Hematopoietic multipotent progenitor cell treated with erythropoietin and hydrocortisone succinate and interleukin-3 and kit ligand, for 8 days (in vitro differentiated cells): Measurements from ENCODE around the gene KLK6.
A peak's percentile ranks its signal among the peaks of the same experiment; 100 is the strongest.

Experiments used
- DNase-seq: peaks from one replicate; pipeline ENCODE4 v3.0.0-alpha.2; 2015

The KLK6 gene

DNA sequence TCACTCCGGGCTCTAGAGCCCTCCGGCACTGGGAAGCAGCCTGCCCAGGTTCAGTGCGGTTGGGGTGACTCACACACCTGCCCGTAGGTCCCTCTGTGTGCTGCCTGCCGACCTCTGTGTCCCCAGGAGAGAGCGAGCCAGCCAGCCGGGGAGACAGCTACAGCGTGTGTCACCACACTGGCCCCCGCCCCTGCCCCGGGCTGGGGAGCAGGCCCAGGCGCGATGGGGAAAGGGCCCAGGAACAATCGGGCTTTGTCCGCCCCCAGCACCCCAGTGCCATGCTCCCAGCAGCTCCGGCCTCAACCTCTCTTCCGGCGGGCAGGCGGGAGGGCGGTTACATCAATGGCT is at the start of gene KLK6:
Gene KLK6, minus strand, starts transcription at position 179 of the 348 bp plus-strand sequence. CDS start 1,487 bp downstream, outside the sequence.
- no peak for DNase-seq

DNA sequence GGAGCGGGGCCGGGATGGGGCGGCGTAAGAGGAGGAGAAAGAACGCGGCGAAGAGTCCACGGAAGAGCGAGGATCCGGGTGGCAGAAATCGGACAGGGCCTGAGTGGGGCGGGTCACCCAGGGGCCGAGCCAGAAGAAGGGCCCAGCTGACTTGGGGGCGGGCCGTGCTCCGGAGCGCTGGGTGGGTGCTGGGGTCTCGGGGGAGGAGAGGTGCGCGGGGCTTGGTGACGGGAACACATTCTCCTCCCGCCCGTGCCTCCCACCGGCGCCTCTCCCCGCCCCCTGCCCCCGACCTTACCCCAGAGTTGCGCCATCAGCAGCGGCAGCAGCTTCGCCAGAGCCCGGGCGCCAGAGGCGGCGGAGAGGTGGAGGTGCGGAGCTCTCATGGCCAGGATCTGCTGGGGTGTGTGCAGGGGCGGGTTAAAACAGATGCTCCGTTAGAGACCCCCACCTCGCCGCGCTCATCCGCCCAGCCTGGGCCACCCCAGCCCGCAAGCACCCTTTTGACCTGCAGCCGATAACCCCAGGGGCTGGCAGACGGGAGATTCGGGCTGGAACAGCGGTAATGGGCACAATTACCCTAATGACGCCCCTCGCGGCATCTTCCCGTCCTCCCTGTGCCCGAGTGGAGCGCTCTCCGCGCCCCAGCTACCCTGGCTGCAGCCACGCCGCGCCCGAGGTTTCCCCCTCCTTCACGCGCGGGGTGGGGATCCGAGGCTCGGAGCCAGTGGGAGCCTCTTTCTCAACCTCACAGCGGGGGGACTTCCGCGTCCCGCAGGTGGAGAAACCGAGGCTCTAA is 49.6 kb upstream of the KLK6 start:
- DNase-seq = no peak

DNA sequence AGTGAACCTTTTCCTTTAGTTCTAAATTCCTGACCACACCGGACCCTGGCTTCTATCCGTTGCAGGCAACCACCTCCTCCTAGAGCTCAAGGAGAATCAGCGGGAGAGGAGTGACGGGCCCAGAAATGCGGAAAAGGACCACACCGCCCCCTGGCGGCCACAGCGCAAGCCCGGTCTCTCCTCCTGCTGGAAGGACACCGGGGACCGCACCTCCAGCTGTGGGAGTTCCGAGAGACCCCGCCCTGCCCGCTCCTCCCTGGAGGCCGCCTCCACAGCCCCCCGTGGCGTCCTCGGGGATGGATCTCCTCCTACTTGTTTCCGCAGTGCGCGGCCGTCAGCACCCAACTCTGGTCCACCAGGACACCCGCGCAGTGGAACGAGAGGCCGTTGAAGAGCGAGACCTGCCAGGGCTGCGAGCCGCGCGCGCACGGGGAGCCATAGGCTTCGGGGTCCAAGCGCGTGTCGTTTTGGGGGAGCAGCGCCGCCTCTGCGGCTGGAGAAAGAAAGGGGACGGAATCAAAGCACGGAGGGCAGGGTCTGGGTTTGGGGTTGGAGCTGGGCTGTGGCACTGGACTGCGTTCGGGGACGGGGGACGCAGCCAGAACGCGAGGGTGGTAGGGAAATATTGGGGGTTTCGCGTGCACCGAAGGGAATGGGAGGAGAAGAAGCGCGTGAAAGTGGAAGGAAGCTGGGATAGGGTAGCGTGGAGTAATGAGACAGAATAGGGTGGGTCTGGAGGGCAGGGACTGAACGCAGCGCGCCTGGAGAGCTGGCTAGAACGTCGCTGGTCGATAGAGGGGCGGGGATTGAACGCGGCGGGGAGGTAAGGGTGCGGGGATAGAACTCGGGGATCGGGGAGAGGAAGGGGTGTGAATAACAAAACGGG is 47.6 kb upstream of the KLK6 start:
- peak; percentile 62 for DNase-seq

DNA sequence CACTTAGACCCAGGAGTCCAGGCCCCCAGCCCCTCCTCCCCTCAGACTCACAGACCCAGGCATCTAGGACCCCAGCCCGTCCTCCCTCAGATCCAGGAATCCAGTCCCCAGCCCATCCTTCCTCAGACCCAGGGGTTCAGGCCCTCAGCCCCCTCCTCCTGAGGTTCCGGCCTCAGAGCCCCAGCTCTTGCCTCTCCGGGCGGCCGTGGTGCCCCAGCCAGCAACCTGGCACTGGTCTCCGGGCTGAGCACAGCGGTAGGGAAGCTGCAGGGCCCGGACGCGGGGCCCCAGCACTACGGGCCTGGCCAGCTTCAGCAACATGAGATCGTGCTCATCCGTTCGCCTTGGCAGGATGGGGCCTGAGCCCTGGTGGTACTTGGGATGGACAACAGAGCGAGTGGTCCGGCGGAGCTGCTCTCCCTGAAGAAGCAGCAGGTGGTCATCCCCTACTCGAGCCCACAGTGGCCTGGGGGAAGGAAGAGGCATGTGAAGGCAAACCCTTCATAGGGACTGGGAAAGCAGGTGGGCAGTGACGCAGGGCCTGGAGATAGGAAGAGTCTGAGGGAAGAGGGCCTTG is 46.4 kb upstream of the KLK6 start:
- no peak for DNase-seq

DNA sequence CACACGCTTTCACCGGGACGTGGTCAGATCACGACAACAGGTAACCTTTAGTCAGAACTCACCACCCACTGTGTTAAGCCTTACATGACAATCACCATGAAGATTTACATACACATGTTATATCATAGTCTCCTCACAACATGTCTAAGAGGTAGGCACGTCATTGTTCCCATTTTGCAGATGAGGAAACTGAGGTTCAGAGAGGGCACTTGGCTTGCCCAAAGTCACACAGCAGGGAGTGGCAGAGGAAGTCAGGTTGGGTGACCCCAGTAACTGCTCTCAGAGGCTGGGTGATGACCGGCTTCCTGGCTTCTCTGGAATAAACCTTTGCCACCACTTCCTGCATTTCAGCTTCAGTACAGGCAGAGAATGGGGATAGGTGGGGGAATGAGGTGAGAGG is 44.9 kb upstream of the KLK6 start:
- no peak for DNase-seq

DNA sequence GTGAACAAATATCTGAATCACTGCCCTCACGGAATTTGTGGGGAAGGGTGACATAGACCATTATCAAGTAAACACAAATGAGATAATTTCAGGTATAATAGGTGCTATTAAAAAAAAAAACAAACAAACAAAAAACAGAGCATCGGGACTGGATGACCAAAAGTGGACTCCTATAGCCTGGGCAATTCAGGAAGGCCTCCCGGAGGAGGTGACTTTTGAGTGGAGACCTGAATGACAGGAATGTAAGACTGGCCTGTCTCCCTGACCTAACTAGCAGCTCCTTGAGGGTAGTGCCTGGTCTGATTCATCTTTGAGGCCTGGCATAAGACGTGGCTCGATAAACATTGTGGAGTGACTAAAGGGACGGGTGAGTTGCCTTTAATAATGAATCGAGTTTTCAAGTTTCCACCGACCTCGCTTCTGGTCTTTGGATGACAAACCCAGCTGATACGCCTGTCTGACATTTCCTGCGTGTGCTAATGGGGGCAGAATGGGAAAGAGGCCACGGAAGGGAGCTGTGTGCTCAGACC is 43.3 kb upstream of the KLK6 start:
- no peak for DNase-seq

DNA sequence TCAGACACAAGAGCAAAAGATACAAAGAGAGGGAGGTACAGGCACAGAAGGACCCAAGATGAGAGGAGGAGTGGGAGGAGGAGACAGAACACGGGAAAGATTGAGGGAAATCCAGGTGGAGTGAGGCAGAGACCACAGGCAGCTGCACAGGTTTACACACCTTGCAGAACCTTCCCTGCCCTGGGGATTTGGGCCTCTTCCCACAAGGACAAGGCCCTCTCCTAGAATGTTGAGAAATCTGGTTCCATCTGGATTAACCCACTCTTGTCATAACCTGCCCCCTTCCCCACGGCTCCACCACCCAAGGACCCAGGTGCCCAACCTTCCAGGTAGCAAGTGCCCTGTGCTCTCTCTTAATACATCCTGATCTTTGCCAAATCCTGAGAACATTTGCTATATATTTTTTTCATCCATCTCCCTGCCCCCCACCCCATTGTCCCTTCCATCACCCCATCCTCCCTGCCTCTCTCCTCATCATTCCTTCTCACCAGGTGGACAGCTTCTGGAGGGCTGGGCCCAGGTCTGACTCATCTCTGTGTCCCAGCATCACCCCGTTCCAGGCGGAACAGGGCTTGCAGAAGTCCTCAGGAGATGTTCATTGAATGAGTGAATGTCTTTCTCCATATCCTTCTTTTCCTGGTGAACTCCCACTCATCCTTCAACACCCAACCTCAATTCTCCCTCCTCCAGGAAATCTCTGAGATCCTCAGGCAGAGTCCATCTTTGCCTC is 40.8 kb upstream of the KLK6 start:
- no peak for DNase-seq

DNA sequence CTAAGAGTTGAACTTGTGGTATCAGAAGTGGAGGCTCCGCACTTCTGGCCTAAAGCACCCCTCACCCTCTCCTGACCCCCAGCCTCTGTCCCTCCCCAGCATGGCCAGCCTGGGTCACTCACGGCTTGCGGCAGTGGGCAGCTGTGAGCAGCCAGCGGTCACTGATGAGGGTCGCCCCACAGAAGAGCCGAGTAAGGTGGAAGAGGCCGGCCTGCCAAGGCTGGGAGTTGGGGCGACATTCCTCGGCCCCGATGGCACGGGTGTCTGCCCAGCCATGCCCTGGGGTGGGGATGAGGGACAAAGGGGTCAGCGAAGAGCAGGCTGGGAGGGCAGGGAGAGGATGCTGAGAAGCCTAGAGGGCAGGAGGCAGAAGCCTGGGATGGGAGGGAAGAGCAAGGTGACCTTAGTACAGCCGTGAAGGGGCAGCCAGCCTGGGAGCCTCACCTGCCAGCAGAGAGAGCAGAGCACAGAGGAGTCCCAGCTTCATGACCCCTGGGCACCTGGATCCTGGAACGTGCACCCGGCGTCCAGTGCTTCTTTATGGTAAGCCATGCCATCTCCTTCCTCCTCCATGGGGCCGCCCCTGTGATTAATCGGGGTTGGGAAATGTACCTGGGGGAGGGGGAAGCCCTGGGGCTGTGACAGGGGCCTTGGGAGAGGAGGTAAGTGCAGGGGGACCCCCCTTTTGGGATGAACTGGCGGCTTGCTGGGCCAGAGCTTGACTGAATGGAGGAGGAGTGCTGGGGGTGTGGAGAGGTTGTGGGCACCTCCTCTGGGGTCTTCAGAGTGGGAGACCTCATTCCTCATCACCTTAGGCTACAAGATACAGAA is 39.9 kb upstream of the KLK6 start:
- no peak for DNase-seq

DNA sequence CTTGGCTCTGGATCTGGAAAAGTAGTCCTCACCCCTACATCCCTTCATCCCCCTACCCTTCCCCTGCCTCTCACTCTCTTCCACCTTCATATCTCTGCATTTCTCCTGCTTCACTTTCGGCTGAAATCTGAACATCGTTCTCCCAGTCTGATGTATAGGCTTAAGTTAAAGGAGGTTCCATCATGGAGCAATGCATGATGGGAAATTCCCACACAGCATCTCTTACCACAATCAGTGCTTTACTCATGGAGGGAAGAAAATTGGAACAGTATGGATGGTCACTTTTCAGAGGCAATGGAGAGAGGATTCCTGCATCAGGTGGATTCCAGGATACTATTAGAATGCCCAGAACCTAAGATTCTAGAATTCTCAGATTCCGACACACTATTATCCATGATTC is 38.1 kb upstream of the KLK6 start:
- DNase-seq = no peak

DNA sequence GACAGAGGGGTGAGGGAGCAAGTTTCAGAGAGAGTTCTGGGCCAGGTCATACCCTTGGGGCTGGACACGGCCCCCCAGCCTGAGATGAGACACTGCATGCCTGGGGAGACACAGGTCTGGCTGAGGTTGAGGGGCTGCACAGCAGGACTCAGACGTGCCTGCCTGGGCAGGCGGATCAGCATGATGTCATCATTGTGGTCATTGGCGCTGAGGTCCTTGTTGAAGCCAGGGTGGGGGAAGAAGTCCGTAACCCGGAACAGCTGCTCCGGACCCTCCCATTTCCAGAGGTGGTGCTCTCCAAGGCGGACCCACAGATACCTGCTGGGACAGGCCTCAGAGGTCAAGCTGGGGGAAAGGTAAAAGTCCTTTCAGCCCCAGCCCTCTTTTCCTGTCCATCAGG is 37.0 kb upstream of the KLK6 start:
- no peak for DNase-seq

DNA sequence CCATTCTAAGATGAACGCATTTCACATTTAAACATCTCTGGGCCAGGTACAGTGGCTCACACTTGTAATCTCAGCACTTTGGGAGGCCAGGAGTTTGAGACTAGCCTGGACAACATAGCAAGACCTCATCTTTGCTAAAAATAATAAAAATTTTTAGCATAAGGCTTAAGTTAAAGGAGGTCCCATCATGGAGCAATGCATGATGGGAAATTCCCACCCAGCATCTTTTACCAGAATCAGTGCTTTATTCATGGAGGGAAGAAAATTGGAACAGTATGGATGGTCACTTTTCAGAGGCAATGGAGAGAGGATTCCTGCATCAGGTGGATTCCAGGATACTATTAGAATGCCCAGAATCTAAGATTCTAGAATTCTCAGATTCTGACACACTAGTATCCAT is 35.9 kb upstream of the KLK6 start:
- no peak for DNase-seq

DNA sequence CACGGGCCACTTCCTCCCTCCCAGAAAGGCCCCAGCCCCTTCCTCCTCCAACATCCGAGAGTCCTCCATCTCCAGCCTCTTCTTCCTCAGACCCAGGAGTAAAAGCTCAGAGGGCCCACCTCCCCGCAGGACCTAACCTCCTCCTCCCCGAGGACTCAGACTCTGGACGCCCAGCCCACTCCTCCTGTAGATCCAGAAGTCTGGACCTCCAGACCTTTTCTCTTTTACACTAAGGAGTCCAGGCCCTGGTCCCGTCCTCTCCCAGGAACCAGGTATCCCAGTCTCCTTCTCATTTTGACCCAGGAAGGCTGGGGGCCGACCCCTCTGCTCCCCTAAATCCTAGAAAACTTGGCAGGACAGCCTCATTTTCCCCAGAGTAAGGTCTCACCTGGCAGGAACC is 33.9 kb upstream of the KLK6 start:
- DNase-seq = no peak

DNA sequence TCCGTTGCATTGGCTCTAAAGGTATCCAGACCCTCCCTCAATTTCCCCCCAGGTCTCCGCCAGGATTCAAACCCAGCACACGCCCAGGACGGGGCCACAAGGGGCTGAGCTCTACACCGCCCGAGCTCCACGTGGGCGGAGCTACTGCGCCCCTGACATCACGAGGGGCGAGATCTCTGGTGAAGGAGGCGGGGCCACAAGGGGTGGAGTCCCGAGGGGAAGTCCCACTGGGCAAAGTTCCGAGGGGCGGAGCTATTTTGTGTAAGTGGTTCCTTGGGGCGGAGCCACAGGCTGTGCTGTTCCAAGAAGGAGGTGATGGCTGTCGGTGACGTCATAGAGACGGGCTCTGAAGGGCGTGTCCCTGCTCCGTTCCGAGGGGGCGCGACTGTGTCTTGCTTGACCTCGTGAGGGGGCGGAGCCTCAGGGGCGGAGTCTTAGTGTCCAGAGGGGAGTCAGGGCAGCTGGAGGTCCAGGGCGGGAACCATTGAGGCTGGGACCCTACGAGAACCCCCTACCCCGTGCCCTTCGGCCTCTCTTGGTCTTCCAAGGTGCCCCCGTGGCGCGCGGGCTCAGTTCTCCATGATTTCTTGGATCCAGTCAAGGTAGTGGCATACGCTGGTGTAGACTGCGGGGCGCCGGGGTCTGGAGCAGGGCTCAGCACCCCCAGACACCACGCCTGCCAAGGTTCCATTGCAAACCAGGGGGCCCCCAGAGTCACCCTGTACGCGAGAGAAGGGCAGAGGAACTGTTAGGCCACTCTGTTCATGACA is 33.3 kb upstream of the KLK6 start:
- peak; percentile 56 for DNase-seq

DNA sequence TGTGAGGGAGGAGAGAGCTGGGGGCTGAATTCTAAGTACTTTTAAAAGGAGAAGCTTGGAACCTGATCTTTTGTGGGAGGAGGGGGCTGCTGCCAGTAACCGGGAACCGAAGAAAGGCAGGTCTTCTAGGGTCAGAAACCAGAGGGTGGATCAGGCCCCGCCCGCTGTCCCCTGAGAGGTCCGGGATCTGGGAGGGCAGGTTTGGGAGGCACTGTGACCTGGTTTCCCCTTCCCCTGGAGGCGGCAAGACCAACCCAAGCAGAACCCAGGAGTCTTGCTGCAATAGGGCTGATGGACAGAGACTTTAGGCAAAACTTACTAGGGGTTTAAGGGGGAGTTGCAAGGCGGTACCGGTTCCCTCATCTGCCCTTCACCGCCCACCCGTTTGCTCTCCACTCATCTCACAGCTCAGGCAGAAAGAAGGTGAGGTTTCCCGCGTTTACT is 32.7 kb upstream of the KLK6 start:
- no peak for DNase-seq

DNA sequence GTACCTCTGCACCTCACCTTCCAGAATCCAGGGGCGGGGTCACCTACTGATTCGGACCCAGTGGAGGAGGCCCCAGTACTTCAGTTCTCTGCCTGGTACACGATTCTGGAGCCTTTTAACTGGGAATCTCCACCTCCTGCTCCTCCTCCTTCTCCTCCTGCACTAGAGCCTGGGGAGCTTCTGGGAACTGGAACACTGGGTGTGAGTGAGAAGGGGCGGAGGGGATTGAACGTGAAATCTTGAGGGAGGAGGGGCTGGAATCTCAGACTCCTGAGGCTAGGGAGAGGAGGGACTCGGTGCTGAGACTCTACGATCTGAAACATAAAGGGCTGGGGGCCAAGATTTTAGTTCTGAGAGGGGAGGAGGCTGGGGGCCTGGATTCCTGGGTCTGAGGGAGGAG is 32.1 kb upstream of the KLK6 start, which contains the start of gene KLK8:
Gene KLK8, minus strand, starts transcription at position 90 of the 400 bp plus-strand sequence. CDS start 437 bp downstream, outside the sequence.
- no peak for DNase-seq

DNA sequence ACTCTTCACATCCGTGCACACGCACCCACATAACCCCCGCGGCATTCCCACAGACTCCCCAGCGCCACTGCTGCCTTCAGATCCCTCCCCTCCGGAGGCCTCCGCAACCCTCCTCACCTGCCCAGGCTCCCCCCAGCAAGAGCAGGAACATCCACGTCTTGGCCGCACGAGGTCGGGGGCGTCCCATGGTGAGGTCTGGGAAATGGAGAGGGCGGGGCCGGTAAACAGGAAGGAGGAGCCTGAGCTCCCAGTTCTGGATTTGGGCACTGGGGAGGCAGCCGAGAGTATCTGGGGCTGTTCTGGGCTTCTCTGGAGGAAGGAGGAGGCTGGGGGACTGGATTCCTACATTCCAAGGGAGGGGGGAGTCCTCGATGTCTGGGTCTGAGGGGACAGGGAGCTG is 31.6 kb upstream of the KLK6 start:
- no peak for DNase-seq

DNA sequence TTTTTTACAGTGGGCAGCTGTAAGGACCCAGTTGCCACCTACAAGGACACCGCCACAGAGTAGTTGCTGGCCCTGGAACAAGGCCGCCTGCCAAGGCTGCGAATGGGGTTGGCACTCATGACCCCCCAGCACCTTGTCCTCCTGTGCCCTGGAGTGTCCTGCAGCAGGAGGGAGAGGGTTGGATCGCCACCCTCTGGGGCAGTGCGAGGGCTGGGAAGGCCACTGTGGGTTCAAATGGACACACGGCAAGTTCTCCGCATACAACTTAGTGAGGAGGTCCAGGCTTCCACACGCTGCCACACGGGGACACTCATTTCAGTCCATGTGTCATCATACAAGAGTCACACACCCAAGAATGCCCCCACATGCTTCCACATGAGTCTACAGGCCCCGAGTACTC is 31.0 kb upstream of the KLK6 start:
- no peak for DNase-seq

DNA sequence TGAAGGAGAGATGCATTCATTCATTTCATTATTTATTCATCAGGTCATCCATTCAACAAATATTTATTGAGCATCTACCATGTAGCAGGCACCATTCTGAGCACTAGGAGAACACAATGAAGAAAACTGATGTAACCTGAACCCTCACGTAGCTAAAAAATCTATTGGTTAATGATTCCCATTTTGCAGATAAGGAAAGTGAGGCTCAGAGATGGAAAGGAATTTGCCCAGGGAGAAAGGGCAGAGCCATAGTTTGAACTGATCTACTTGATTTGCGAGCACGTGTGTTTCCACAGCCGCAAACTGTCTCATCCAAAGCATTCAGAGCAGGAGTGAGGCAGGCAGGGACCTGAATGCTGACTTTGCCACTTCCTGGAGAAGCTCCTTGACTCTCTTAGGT is 29.3 kb upstream of the KLK6 start:
- DNase-seq = no peak

DNA sequence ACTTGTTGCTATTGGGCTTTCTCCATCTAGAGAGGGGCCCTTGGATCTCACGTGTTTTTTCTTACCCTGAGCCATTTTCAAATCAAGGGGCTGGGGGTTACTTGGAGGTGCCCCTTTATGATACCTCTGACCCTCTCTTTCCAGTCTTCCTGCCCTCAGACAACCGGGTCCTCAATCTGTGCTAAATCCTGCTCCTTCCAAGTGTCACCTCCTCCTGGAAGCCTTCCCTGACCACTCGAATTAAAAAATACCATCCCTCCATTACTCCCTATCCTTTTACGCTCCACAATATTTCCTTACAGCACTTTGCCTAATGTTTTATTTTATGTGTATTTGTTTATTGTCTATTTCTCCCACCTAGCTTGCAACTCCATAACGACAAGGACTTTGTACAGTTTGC is 28.7 kb upstream of the KLK6 start:
- DNase-seq = no peak

DNA sequence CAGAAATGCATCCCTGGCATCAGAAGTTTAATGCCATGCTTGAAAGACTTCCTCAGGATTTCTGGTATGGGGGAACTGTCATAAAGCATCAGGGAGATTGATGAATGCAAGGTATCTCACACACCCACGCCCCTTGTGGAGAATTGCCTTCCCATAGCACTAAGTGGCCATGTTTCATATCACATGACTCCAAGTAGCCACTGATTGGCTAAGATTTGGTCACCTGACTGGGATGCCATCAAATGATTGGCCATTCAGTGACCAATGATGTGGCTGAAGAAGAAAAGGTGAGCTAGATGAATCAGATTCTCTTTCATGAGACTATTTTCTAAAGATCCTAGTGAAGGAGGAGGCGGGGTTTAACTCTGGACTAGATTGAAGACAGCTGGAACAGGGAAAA is 24.7 kb upstream of the KLK6 start:
- DNase-seq = no peak

DNA sequence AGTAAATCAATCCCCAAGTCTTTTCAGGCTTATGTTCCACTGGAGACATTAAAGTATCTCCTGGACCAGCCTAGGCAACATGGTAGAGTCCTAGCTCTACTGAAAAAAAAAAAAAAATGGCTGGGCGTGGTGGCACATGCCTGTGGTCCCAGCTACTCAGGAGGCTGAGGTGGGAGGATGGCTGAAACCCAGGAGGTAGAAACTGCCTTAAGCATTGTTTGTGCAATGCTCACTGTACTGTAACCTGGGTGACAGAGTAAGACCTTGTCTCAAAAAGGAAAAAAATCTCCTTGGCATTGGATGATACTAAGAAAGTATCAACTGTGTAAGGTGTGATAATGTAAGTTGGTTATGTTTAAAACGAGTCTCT is 23.3 kb upstream of the KLK6 start:
- DNase-seq = no peak
